K562 (cell line): ENCODE data around the gene TUT7. TPM values are rescaled to one million over a fixed set of nuclear protein-coding genes. Genes with fewer than 3 reads are reported as not detected.

ENCODE experiments used
- JUNB ChIP-seq: fragments of 450-650 bp; formaldehyde crosslinking; conservative IDR thresholded peaks from 2 replicates; pipeline ENCODE4 v1.4.0; 2020; ENCODE audit warnings: mild to moderate bottlenecking
- polyA plus RNA-seq, 8 experiments: library from polyadenylated mRNA; depleted of rRNA in 4 of 8; stranded (reverse) in 5 of 8; unstranded in 3 of 8; fragments of >200 nt; fragmentation: Nextera tagmentation in 2 of 8; fragmentation: Illumina TruSeq in 1 of 8; extraction: Ambion mirVana in 2 of 8; extraction: Trizol in 1 of 8; gene quantifications; 2 replicates each; pipeline versions ENCODE4 v1.2.1 to v1.2.3, GENCODE V29; 2011 to 2014; ENCODE audit warnings: inconsistent platforms in 1 of 8, missing spikeins in 1 of 8
- total RNA-seq, 7 experiments: library from RNA; depleted of rRNA in 6 of 7; stranded (reverse); fragments of >200 nt in 6 of 7; fragmentation: Illumina TruSeq in 2 of 7; extraction: Trizol in 2 of 7; gene quantifications; 2 replicates each; pipeline versions ENCODE4 v1.2.1 to v1.2.3, GENCODE V29; 2011 to 2021; ENCODE audit warnings: low replicate concordance in 1 of 7
- TF ChIP-seq, protein P1 (sequence below): fragments of 250-450 bp; sonication (Bioruptor Pico); IDR thresholded peaks from 2 replicates; pipeline ENCODE4 v1.4.0; 2020
- TF ChIP-seq, protein P2 (sequence below): fragments of 450-650 bp; IDR thresholded peaks from 2 replicates; pipeline ENCODE4 v1.6.1; 2016; ENCODE audit warnings: low read depth, mild to moderate bottlenecking, moderate library complexity

Gene TUT7
- total and polyA plus RNA-seq, 9 of the 15 experiments (the other 6 are each of a cell fraction or from before 2014, with no cell fraction given), result 5.9 to 26.9 (median 15.2) TPM

DNA sequence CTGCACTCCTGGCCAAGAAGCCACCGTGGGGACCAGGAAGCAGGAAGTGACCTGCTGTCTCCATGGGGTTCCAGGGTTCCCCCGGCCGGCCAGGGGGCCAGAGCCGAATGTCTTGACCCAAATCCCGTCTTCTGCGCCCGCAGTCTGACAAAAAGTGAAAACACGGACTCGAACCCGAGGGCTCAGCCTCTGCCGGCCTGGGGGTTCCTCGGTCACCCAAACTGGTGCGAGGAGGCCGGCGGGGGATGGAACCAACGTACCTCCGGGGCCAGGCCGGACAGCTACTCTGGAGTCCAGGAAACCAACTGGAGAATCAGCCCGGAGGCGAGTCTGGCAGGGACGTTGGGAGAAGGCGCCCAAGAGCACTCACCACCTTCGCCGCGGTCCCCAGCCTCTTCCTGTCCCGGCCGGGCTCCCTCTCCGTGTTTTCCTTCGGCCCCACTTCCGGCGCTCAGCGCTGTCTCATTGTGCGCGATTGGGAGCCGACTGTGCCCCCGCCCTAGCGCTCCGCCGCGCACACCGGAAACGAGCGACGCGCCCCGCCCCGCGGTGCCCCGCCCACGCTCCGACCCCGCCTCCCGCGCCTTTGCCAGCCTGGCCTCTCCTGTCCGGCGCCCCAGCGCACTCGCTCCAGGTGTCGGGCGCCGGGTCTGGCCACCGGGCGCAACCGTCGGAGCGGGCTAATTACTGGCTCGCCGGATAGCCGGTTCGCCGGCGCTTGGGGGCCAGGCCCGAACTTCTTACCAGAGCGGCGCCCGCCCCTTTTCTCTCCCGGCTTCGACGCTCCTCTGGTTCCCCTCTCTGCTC lies at the start of gene TUT7 (continued):
- TF ChIP-seq, protein P1, sequence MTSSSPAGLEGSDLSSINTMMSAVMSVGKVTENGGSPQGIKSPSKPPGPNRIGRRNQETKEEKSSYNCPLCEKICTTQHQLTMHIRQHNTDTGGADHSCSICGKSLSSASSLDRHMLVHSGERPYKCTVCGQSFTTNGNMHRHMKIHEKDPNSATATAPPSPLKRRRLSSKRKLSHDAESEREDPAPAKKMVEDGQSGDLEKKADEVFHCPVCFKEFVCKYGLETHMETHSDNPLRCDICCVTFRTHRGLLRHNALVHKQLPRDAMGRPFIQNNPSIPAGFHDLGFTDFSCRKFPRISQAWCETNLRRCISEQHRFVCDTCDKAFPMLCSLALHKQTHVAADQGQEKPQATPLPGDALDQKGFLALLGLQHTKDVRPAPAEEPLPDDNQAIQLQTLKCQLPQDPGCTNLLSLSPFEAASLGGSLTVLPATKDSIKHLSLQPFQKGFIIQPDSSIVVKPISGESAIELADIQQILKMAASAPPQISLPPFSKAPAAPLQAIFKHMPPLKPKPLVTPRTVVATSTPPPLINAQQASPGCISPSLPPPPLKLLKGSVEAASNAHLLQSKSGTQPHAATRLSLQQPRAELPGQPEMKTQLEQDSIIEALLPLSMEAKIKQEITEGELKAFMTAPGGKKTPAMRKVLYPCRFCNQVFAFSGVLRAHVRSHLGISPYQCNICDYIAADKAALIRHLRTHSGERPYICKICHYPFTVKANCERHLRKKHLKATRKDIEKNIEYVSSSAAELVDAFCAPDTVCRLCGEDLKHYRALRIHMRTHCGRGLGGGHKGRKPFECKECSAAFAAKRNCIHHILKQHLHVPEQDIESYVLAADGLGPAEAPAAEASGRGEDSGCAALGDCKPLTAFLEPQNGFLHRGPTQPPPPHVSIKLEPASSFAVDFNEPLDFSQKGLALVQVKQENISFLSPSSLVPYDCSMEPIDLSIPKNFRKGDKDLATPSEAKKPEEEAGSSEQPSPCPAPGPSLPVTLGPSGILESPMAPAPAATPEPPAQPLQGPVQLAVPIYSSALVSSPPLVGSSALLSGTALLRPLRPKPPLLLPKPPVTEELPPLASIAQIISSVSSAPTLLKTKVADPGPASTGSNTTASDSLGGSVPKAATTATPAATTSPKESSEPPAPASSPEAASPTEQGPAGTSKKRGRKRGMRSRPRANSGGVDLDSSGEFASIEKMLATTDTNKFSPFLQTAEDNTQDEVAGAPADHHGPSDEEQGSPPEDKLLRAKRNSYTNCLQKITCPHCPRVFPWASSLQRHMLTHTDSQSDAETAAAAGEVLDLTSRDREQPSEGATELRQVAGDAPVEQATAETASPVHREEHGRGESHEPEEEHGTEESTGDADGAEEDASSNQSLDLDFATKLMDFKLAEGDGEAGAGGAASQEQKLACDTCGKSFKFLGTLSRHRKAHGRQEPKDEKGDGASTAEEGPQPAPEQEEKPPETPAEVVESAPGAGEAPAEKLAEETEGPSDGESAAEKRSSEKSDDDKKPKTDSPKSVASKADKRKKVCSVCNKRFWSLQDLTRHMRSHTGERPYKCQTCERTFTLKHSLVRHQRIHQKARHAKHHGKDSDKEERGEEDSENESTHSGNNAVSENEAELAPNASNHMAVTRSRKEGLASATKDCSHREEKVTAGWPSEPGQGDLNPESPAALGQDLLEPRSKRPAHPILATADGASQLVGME (CRISPR knock-in tag), result no peak
- TF ChIP-seq, protein P2, sequence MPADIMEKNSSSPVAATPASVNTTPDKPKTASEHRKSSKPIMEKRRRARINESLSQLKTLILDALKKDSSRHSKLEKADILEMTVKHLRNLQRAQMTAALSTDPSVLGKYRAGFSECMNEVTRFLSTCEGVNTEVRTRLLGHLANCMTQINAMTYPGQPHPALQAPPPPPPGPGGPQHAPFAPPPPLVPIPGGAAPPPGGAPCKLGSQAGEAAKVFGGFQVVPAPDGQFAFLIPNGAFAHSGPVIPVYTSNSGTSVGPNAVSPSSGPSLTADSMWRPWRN, result no peak
- no peak for TF ChIP-seq JUNB (CRISPR knock-in tag)
